Fibroblast of peridontal ligament (primary cell): ENCODE results near the gene RASGRP3.
A peak's percentile ranks its signal among the peaks of the same experiment; 100 is the strongest.
"Not testable (repeated sequence)": the region's sequence is repeated elsewhere in the genome, so short reads cannot be mapped to it uniquely, and the experiment has no call there.

ENCODE experiments used
- DNase-seq: peaks from one replicate; pipeline ENCODE4 v3.0.0-alpha.2; 2010; ENCODE audit errors: extremely low read depth

Gene RASGRP3

GRCh38 chr2:33476131-33476792 is at the start of gene RASGRP3:
Gene RASGRP3 (plus strand): TSS chr2:33476649. CDS start chr2:33515137, 38,488 bp downstream.
- DNase-seq: peak; percentile 98

DNA sequence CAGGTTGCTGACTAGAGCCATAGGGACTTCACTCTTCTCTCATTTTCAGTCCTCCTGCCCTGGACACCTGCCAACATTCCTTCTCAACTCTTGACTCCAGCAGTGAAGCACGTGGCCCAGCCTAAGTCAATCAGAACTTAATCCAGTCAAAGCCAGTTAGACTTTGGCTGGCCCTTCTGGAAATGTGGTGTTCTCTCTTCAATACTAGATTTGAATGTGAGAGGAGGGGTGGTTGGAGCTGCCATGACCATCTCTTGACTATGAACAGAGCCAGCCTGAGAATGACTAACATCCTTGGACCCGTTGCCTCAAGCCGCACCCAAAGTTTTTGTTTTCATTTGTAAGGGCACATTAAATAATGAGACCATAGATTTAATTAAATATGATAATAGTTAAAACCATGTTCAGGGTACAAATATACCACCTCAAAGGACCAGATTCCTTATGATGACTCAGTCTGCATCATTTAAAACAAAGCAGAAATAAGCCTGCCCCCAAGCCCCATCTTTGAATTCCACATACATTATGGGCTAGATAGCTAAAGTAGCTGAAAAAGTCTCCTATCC is 49.7 kb upstream of the RASGRP3 start:
- DNase-seq: peak; percentile 73

DNA sequence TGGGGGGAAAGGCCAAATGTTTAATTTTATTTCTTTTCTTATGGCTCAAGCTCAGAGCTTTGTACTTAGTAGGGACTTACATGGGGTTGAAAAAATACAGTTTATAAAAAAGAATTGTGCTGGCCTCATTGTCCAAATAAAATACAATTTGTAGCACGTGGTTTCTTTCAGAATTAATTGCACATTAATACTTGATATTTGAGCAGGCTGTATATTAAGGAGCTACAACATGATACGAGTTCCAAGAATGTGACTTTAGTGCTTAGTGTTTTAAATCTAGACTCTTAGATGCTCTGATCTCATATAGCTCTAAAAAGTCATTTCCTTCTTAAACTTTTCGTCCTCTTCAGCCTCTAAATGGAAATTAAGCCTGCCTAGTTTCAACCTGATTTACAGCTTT is 46.4 kb upstream of the RASGRP3 start:
- no peak for DNase-seq

DNA sequence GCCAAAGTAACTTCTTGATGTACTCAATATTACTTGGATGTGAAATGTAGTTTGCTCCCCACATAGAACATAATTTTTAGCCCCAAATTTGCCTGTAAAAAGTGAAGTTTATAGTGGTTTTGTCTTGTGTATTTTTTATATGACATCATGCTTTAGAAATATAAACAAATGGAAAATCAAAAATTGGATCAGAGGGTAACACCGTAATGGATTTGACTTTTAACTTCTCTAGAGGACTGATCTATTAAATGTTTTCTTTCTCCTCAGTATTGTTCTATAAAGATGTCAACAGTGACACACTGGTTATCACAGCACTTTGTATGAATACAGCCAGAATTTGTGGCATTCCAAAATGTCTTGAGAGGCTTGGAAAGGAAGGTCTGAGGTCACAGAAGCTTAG is 45.6 kb upstream of the RASGRP3 start:
- peak; percentile 72 for DNase-seq

- DNase-seq: peak; percentile 35
These were observed 43.6 kb upstream of the RASGRP3 start for GRCh38 chr2:33432871-33433270.

DNA sequence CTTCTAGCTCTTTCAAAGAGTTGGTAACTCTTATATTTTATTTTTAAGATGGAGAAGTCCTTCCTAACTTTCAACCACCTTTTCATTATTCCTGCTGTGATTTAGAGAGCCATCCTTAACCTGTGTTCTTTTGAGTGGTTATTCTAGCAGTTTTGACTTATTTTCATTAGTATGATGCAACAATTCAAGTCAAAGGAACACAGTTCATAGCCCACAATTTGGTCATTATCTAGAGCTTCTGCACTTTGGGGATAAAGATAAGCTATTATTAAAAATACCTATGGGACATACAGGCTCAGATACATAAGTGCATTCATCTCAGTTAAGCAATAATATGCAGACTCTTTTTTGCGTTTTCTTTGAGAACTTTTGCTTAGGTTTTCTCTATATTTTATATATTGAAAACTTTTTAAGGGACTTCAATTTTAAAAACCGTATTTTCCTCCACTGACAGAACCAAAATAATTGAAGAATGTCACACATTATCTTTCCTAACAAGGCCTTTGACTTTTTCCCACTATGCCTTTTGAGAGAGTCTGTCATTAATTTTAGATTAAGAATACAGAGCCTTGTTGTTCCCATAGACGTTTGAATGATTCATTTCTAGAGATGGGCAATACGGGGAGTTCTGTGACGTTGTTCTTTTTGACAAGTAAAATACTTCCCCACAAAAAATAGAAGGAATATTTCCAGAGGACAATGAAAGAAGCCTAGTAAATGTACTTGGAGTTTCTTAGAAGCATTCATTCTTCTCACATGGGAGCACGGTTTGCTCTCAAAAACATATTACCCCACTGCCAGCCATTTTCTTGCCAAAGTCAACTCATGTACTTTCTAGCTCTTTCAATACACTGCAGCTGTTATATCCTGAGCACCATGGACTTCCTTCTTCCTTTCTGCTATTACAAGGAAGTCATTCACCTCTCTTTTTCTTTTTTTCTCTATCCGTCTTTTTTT is 42.9 kb upstream of the RASGRP3 start:
- no peak for DNase-seq

GRCh38 chr2:33435518-33435917 is 40.9 kb upstream of the RASGRP3 start:
- no peak for DNase-seq

DNA sequence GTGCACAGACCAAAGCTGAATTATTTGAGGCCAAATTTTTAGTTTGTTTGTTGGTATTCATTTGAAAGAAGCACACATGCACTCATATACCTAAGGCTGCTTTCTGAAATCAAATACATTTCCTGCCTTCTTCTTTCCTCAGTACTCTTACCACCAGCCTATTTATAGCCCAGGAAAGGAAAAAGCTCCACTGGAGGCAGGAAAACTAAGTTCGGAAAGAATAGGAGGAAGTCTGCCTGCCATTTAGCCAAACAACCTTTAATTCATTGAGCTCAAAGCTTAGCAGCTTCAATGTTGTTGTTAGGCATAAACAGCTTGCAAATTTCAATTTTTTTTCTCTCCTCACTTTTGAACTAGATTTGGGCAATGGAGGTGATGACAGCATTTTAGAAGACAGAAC is 40.4 kb upstream of the RASGRP3 start:
- DNase-seq: no peak

GRCh38 chr2:33437297-33437696 is 39.2 kb upstream of the RASGRP3 start:
- peak; percentile 98 for DNase-seq

GRCh38 chr2:33437815-33438214 is 38.6 kb upstream of the RASGRP3 start:
- peak; percentile 36 for DNase-seq

DNA sequence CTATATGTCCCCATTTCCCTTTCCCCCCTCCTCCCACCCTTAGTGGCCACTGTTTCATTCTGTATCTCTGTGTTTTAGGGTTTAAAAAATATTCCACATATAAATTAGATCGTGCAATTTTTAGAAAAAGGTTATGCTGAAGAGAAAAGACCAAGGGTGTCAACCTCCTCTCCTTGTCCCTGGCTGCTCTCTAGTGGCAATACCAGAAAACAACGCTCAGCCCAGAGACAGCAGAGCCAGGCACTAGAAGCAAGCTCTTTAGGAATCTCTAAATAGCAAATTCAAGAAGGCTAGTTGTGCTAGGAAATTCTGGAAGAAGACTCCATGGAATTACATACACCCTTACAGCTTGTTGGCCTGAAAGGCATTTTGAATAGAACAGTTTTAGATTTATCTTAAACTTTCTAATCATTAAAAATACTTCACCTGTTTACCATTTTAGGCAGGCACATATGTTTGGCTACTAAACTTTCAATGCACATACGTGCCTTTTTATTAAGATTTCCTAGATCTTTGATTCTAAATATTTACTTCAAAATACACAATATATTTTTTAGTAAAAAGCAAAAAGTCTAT is 35.1 kb upstream of the RASGRP3 start:
- DNase-seq: peak; percentile 85

DNA sequence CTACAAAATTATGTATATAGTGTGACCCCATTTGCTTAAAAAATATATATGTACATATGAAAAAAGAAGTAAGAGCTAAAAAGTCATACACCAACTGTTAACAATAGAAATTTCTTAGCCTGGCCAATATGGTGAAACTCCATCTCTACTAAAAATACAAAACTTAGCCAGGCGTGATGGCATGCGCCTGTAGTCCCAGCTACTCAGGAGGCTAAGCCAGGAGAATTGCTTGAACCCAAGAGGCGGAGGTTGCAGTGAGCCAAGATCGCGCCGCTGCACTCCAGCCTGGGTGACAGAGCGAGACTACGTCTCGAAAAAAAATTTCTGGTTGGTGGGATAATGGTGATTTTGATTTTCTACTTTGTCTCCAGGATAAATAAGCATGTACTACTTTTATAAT is 34.4 kb upstream of the RASGRP3 start:
- DNase-seq: not testable (repeated sequence)

- peak; percentile 74 for DNase-seq
These were observed 33.8 kb upstream of the RASGRP3 start for GRCh38 chr2:33442528-33443079.

GRCh38 chr2:33443274-33443829 is 33.1 kb upstream of the RASGRP3 start:
- peak; percentile 74 for DNase-seq

DNA sequence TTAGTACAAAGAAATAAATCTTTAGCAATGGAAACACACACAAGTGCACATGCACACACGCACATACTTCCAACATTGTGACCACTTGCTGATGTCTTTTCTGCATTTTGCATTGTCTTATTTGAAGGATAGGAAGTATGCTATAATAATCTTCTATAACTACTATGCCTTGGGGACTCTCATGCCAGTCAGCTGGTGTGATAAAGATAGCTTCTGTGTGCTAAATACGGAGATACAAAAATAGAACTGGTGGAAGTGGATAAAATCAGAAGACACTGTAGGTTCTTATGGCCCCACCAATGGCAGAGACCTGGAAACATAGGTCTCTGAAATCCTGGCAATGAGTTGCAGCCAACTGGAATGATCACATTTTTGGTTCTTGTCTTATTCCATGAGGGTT is 31.5 kb upstream of the RASGRP3 start:
- DNase-seq: no peak

DNA sequence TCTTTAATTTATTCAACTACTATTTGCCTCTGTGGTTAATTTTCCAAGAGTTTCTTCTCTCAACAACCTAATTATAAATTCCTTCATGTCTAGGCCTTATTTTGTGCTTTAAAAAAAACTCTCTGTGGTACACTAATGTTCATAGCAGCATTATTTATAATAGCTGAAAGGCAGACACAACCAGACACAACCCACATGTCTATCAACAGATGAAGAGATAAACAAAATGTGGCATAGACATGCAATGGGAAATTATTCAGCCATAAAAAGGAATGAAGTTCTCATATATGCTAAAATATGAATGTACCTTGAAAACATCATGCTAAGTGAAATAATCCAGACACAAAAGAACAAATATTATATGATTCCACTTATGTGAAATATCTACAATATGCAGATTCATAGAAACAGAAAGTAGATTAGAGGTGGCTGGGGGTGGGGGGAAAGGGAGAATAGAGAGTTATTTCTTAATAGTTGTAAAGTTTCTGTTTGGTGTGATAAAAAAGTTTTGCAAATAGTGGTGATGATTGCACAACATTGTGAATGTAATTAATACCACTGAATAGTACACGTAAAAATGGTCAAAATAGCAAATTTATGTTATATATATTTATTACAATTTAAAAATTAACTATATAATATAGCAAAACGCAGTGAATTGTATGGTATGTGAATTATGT is 28.1 kb upstream of the RASGRP3 start:
- DNase-seq: no peak

GRCh38 chr2:33451214-33451613 is 25.2 kb upstream of the RASGRP3 start:
- no peak for DNase-seq

GRCh38 chr2:33451825-33452224 is 24.6 kb upstream of the RASGRP3 start:
- no peak for DNase-seq

- DNase-seq: no peak
These were observed 23.9 kb upstream of the RASGRP3 start for GRCh38 chr2:33452545-33452944.

GRCh38 chr2:33453905-33454479 is 22.5 kb upstream of the RASGRP3 start:
- no peak for DNase-seq
